GM18526 (cell line): Measurements from ENCODE around the gene PAM.

Experiments used
- POLR2A ChIP-seq: IDR thresholded peaks from 3 replicates; pipeline ENCODE4 v1.6.1; 2011; ENCODE audit not compliant: insufficient read length; ENCODE audit errors: extremely low read depth

Gene PAM

DNA sequence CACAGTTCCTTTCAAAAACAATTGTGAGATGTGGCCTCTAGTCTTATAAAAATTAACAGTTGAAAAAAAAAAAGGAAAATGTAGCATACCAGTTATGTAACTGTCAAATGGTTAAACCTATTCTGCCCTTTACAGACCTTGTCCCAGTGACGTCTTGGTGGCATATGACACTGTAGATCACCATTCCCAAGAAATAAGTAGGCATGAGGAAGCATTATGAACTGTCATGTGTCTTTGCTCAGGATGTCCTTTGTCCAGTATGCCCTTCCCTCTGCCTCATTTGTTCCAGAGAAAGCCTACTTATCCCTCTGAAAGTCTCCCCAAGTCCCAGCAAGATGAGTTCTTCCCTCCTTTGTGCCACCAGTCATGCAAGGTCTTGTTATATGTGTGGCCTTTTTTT is 63.2 kb downstream of the PAM start:
- TF ChIP-seq POLR2A, result no peak

DNA sequence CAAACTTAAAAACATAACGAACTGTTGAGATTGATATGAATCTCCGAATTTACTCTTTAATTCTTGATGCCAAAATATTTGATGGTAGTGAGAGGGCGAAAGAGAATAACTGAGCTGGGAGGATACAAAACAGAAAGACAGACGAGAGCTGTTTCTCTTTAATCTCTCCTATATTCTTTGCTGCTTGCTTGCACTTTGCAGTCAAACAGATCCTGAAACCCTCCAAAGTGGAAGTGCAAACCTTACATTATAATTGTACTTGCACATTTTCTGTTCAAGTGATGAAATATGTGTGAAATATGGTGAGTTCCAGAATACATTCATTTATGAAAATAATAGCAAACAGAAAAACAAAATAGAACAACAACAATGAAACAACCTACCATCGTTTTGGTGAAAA is 63.8 kb downstream of the PAM start:
- TF ChIP-seq POLR2A, result no peak

DNA sequence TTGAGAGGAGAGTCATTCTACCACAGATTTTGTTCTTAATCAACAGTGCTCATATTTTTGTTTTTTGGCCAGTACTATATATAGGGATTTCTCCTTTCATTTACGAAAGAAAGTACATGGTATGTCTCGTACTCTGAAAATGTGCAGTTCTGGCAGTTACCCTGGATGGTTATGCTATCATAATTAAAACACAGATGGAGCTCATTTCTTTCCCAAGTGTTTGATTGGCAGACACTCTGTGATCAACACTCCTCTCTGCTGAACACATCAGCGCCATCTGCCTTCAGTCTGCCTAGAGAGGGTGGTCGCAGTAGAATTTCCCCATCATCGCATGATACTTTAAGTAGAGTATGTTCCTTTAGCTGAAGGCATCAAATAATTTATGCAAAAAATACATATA is 64.5 kb downstream of the PAM start:
- TF ChIP-seq POLR2A, result no peak

DNA sequence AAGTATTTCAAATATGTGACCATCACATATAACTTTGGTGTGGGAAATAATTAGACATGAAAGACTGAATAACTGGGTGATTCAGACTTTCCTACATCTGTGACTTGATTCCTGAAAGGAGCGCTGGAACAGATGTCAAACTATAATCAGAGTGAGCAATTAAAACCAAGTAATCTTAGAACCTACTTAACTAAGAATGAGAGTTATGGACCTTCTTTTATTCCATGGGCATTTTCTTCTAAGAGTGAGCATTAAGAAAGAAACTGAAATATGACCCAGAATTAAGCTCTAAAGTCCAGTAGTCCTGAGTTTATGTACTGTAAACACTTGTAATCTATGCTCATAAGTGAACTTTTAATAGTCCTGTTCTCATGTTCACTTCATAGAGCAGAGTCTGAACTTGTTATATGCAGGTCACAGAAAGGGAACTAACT is 68.4 kb downstream of the PAM start:
- no peak for TF ChIP-seq POLR2A

DNA sequence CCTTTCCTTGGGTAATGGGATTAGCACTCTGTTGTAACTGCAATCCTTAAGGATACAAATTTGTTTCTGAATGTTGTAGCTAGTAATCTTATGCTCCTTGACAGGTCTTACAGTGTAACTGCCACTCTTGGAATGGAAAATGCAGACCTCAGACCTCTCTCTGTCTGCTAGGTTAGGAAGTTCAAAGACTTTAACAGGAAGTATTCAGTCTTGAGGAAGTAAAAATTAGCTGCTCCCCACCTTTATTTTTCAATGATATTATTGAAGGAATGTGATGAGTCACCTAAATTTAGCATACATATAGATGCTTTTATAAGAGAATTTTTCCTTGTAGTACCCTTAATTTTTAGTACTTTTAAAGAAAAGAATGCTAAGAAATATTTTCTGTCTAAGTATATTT is 71.5 kb downstream of the PAM start:
- no peak for TF ChIP-seq POLR2A

DNA sequence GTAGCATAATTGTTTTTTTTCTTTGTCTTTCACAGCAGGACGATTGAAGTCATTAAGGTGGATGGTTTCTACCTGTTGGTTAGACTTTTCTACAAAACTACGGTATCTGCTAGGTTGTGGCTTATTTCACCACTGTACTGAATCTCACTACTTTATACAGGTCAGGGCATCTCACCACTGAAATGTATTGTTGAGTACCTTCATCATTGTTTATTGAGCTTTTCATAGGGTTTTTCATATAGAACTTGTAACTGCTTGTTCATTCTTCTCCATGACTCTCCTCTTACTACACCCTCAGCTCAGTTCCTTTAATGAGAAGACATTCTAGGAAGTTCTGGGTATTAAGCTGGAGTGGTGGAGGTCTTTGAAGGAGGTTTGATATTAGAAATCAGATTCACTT is 75.1 kb downstream of the PAM start:
- no peak for TF ChIP-seq POLR2A

DNA sequence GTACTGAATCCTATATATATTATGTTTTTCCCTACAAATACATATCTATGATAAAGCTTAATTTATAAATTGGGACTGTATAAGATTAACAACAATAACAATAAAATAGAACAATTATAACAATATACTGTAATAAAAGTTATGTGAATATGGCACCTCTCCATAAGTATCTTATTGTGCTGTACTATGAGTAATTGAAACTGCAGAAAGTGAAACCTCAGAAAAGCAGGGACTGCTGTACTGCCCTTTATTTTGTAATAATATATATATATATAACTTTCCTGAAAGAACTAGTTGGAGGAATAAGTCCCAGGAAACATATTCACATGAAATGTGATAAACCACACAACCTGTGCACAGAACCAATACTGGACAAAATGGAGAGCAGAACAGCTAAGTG is 77.3 kb downstream of the PAM start:
- no peak for TF ChIP-seq POLR2A

DNA sequence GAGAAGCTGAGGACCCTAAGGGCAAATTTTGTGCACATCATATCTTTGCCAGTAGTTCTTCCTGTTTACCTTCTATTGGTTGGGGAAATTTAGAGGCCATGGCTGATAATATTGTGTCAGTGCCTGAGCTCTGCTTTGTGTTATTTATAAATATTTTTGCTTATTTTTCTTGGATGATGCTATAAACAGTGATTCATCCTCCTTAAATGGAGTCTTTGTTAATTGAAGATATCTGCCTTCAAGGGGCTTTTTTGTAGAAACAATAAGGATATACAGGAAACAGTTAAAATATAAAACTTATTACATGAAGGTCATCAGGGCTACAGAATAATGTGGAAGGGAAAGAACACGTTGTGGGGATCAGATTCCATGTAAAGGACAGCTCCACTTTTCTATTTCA is 78.0 kb downstream of the PAM start:
- no peak for TF ChIP-seq POLR2A

DNA sequence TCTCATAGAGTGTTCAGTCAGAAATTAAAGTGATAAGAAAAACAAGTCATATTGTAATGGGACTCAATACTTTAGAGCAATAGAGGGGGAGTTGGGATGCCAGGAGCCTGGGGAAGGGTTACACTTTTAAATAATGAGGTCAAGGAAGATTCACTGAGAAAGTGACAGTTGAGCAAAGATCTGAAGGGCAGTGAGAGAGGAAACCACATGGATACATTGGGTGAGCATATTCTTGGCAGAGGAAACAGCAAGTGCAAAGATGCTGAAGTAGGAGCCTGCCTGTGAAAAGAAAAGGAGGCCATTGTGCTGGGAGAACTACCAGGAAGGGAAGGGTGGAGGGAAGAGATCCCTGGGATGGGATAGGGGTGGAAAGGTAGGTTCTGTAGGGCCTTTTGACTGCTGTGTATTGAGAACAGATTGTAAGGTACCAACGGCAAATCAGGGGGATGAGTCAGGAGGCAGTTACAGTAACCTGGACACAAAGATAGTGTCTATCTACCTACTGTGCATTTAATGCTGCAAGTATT is 79.4 kb downstream of the PAM start:
- no peak for TF ChIP-seq POLR2A

DNA sequence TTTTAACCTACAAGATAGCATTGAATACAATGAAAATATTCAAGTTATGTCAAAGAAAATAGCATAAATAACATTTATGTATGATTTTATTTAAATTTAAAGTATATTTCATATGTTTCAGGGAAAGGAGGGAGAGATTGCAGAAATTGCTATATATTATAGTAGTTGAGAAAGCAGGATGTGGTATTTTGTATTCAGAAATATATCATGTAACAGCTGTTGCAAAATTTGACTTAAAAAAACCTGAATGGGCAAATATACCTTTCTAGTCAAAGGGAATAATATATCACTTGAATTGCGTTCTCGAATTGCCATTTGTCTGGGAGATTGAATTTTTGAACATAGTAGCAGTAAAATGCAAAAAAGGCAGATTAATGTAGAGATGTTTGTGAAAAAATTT is 80.6 kb downstream of the PAM start:
- no peak for TF ChIP-seq POLR2A

DNA sequence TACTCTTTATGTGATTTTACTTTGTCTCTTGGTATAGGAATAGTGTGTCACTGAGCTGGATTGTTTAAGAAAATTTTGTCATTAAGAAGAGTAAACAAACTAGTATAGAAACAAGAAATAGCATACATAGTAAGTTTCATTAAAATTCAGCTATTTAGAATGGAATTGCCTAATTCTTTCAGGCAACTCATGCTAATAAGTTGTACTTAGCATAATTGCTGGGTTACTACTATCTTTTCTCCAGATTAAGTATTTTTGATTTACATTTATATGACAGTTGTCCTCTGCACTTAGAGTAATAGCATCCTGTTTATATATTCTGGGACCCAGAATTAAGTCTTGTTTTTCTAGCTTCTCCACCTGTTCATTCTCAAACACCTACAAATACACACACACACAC is 85.9 kb downstream of the PAM start:
- no peak for TF ChIP-seq POLR2A

DNA sequence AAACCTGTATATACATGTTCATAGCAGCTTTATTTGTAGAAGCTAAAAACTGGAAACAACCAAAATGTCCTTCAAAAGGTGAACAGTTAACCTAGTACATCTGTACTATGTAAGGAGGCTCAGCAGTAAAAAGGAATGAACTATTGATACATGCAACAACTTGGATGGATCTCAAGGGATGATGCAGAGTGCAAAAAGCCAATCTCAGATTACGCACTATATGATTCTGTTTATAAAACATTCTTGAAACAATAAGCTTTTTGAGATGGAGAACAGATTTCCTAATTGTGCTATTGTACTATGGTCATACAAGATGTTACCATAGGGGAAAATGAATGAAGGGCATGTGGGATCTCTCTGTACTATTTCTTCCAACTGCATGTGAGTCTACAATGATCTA is 88.9 kb downstream of the PAM start:
- no peak for TF ChIP-seq POLR2A

DNA sequence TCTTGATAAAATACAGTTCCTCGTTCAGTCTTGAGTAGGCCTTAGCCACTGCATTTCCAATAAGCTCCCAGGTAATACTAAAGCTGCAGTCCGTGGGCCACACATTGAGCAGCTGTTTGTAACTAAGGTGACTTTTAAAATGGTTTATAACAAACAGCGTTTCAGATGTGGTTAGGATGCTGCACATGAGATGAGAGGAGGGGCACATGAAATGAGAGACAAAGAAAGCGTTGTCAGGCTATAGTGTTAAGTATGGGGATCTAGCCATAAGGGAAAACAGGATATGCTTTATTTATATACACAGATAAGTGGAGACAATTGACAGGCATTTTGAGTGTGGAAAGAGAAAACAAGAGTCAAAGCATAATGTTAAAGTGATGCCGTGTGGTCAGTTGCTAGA is 89.9 kb downstream of the PAM start:
- TF ChIP-seq POLR2A, result no peak

DNA sequence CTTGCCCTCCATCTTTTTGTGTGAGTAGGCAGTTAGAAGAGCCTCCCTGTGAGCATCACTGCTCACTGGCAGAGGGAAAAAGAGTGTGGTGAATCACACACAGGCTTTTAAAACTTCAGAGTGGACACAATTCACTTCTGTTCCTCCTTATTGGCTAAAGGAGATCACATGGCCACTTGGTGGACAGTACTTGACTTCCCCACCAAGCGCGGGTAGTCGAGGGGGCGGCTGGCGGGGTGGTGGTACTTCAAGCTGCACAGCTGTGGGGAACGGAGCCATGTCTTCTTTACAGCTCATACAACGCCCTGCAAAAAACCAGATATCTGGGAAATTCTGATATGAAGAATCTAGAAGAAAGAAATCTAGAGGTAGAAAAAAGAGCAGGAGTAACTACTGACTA is 95.4 kb downstream of the PAM start:
- no peak for TF ChIP-seq POLR2A

DNA sequence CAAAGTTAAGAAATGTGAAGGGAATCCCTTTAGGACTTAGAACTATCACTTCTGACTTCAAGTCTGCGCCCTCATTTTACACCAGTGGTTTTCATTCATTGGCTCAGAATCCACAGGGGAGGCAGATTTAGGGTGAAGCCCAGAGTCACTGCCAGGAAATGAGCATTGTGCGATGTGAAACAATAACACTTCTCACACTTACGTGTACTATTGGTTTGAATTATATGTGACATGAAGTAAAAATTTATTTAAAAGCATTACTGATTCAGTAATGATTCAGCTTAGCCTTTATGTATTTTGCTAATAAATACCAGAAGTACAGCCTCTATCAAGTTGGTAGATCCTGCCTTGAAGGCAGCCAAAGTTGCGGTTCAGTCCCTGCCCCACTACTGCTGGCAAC is 98.6 kb downstream of the PAM start:
- TF ChIP-seq POLR2A, result no peak

DNA sequence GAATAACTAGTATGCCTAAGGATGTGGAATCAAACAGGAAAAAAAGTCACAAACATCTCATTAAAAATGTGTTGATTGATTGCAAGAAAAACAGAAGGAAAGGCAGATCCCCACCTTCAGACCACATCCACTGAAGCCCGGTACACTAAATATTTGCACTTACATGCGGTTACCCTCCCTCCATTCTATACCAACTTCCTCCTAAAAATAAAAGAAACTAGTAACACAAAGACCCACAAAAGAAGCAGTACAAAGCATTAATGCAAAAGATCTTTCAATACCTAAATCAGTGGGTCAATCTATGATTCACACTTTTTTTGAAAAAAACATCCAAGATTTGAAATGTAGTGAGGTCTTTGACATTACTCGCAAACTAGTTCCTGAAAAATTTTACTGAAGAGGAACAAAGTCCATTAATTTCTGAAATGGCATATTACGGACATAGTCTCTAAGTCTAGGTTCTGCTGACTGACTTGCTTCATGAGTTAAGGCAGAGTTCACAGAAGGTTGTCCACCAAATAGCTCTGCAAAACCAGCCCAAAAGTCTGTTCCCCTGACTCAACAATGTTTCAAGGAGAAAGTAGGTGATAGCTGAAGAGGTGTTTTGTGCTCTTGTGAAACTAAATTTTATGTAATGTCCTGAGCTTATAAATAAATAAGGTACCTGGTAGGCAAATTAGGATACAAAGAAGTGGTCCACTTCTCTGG is 100.7 kb downstream of the PAM start:
- no peak for TF ChIP-seq POLR2A

DNA sequence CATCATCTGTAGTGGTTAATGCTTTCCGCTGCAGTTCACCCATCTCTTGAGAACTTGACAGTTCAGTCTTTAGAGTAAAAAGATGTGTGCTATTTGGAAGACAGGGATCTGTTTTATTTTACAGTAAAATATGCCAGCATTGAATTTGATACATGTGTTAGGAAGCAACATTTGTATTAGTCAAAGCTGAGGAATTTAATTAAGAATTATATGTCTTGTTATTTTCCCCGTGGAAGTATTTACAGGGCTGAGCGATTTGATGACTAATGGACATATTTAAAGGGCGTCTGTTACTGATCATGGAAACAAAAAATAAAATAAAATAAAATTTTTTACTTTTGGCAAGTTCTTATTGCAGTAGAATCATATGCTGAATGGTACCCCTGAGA is 101.3 kb downstream of the PAM start:
- TF ChIP-seq POLR2A, result no peak
